GM18951 (cell line): ENCODE data around the gene RNH1.
A peak's percentile ranks its signal among the peaks of the same experiment; 100 is the strongest.

Experiments
- POLR2A ChIP-seq: IDR thresholded peaks from 4 replicates; pipeline ENCODE4 v1.6.1; 2011; ENCODE audit warnings: mild to moderate bottlenecking; ENCODE audit not compliant: insufficient read length, insufficient read depth; ENCODE audit errors: extremely low read depth
- in situ Hi-C: fragments of 300-500 bp; cut with MboI; formaldehyde crosslinking; loops from one replicate; pipeline ENCODE4 v1.12.0; 2022; ENCODE audit warnings: low sequenced_read_pairs, mixed read lengths, inconsistent platforms; ENCODE audit not compliant: unreplicated experiment

Gene RNH1

GRCh38 chr11:506995-507726 is at the start of gene RNH1:
RNH1 (minus strand) TSS chr11:507242; CDS start chr11:502162, 5,080 bp downstream.
- TF ChIP-seq POLR2A, result peak; percentile 69
- in situ Hi-C loops, result no loop called here

GRCh38 chr11:555780-556661 is 49.0 kb upstream of the RNH1 start:
- in situ Hi-C loops, result no loop called here
- TF ChIP-seq POLR2A, result no peak

- in situ Hi-C loops, result no loop called here
- no peak for TF ChIP-seq POLR2A
Observed at GRCh38 chr11:555227-555779, 48.3 kb upstream of the RNH1 start.

- TF ChIP-seq POLR2A, result no peak
- in situ Hi-C loops, result no loop called here
Observed at GRCh38 chr11:554428-555226, 47.6 kb upstream of the RNH1 start.

GRCh38 chr11:553988-554340 is 46.9 kb upstream of the RNH1 start:
- TF ChIP-seq POLR2A, result no peak
- in situ Hi-C loops, result no loop called here

GRCh38 chr11:553083-553987 is 46.3 kb upstream of the RNH1 start:
- no peak for TF ChIP-seq POLR2A
- in situ Hi-C loops, result no loop called here

GRCh38 chr11:551596-551995 is 44.6 kb upstream of the RNH1 start:
- in situ Hi-C loops, result no loop called here
- TF ChIP-seq POLR2A, result no peak

GRCh38 chr11:551131-551530 is 44.1 kb upstream of the RNH1 start:
- in situ Hi-C loops, result no loop called here
- no peak for TF ChIP-seq POLR2A

- no peak for TF ChIP-seq POLR2A
- in situ Hi-C loops, result no loop called here
Observed at GRCh38 chr11:550746-551085, 43.7 kb upstream of the RNH1 start.

GRCh38 chr11:550021-550745 is 43.1 kb upstream of the RNH1 start:
- in situ Hi-C loops, result no loop called here
- TF ChIP-seq POLR2A, result no peak

GRCh38 chr11:548700-549603 is 41.9 kb upstream of the RNH1 start:
- no peak for TF ChIP-seq POLR2A
- in situ Hi-C loops, result no loop called here
